ENCODE data around the gene DDX43. TPM values are rescaled to one million over a fixed set of nuclear protein-coding genes. Genes with fewer than 3 reads are reported as not detected.

The DDX43 gene
- total RNA-seq, 1 experiment from 2014 or later, result 0.33 TPM

DNA sequence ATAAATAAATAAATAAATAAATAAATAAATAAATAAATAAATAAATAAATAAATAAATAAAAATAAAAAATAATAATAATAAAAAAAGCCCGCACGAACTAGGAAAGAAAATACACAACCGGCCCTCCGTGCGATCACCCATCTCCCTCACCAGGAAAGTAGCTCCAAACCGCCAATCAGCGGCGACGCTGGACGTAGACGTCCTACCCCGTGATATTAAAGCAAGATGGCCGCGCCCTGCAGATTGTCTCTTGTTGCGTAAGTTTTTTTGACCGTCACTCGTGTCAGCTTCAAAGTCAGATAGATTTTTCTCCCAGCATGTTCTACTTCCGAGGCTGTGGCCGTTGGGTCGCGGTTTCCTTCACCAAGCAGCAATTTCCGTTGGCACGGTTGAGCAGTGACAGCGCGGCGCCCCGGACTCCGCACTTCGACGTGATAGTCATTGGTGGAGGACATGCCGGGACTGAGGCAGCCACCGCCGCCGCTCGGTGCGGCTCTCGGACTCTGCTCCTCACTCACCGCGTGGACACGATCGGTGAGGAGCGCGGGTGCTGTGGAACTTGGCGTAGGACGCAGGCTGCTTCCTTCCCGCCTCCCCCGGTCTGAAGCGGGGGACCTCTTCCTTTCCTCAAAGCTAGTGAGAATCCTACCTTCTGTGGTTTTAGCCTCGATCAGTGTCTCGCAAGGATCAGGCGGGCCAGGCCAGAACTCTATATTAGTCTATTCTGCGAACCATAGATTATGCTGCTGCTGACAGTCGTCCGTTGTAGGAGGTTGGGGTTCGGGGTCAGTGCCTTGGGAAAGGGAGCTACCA, 67.1 kb downstream of the DDX43 start, which contains the start of gene MTO1:
Gene MTO1 (plus strand): TSS at position 201 of the 814 bp plus-strand sequence. CDS start 118 bp downstream, at position 319.
- Histone ChIP-seq H3K23me2 (ENCODE audit: insufficient read length, low read depth, low read length, poor library complexity, severe bottlenecking) (peaks cover 6% of the 10 kb centered on the region), H2AFZ (ENCODE audit: low read length) (no peak within 1 kb of the TSS), H3K4me2 (ENCODE audit: insufficient read depth, insufficient read length, low read length) (peak within 1 kb of the TSS; percentile 76), H2BK120ac (ENCODE audit: low read depth, low read length, poor library complexity, severe bottlenecking) (peak within 1 kb of the TSS; percentile 61), H3K23ac (ENCODE audit: insufficient read length, low read depth, low read length) (no peak within 1 kb of the TSS), H3K4ac (ENCODE audit: low read depth, low read length) (no peak within 1 kb of the TSS), H3K14ac (ENCODE audit: insufficient read depth, low read length) (peak within 1 kb of the TSS; percentile 65), H3K27ac (ENCODE audit: insufficient read length, low read depth, low read length) (no peak within 1 kb of the TSS), H3K18ac (ENCODE audit: insufficient read length, low read depth, low read length) (peak within 1 kb of the TSS; percentile 78), H2BK12ac (ENCODE audit: insufficient read length, low read depth, low read length) (no peak within 1 kb of the TSS), H3K9ac (ENCODE audit: extremely low read depth, insufficient read length, low read length) (peak within 1 kb of the TSS; percentile 92), H4K91ac (ENCODE audit: insufficient read length, low read depth, low read length) (no peak within 1 kb of the TSS), H3K27me3 (ENCODE audit: insufficient read depth, low read length) (no peaks in the 10 kb centered on the region), H2BK5ac (ENCODE audit: insufficient read length, low read length) (no peak within 1 kb of the TSS), H3T11ph (ENCODE audit: low read length) (no peak within 1 kb of the TSS), H2BK15ac (ENCODE audit: low read depth, low read length) (no peak within 1 kb of the TSS), H4K5ac (ENCODE audit: insufficient read length, low read depth, low read length) (peak within 1 kb of the TSS; percentile 8), H2BK20ac (ENCODE audit: low read depth, low read length, poor library complexity, severe bottlenecking) (no peak within 1 kb of the TSS), H3K4me1 (ENCODE audit: insufficient read depth, low read length) (no peaks in the 10 kb centered on the region), H4K8ac (replicated peaks; ENCODE audit: insufficient read length, low read depth, low read length) (peak within 1 kb of the TSS; percentile 15), H2AK5ac (ENCODE audit: insufficient read length, low read length) (no peak within 1 kb of the TSS), H4K20me1 (ENCODE audit: control insufficient read depth, insufficient read depth, insufficient read length) (no peaks in the 10 kb centered on the region), H3K79me1 (ENCODE audit: insufficient read depth, low read depth, low read length, poor library complexity, severe bottlenecking) (no peaks in the 10 kb centered on the region), H3K9me3 (ENCODE audit: control insufficient read depth, low read depth, low read length) (no peaks in the 10 kb centered on the region), H3K56ac (ENCODE audit: insufficient read length, low read depth, low read length) (no peak within 1 kb of the TSS), H3K79me2 (ENCODE audit: insufficient read depth, low read length) (no peaks in the 10 kb centered on the region)
- Mint-ChIP-seq H3K36me3 (ENCODE audit: insufficient read depth in 1 of 3, low read depth in 3 of 3) (peaks cover 4 to 20% (median 19%) of the 10 kb centered on the region in 3 experiments; a peak in 6 of 7 replicates), H3K27me3 (ENCODE audit: low read depth) (peaks cover 1% of the 10 kb centered on the region; the same call in 1 of the 2 replicates), H3K27ac (peak within 1 kb of the TSS; percentile 86 to 100 (median 99)), H3K4me1 (peaks cover 4 to 17% of the 10 kb centered on the region in 2 experiments; a peak in 3 of 4 replicates), H3K9me3 (no peaks in the 10 kb centered on the region), H3K4me3 (peak within 1 kb of the TSS; percentile 98 to 99)
- peak; percentile 80 for DNase-seq
- TF ChIP-seq, protein P1, sequence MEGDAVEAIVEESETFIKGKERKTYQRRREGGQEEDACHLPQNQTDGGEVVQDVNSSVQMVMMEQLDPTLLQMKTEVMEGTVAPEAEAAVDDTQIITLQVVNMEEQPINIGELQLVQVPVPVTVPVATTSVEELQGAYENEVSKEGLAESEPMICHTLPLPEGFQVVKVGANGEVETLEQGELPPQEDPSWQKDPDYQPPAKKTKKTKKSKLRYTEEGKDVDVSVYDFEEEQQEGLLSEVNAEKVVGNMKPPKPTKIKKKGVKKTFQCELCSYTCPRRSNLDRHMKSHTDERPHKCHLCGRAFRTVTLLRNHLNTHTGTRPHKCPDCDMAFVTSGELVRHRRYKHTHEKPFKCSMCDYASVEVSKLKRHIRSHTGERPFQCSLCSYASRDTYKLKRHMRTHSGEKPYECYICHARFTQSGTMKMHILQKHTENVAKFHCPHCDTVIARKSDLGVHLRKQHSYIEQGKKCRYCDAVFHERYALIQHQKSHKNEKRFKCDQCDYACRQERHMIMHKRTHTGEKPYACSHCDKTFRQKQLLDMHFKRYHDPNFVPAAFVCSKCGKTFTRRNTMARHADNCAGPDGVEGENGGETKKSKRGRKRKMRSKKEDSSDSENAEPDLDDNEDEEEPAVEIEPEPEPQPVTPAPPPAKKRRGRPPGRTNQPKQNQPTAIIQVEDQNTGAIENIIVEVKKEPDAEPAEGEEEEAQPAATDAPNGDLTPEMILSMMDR (conservative IDR thresholded peaks at IDR 0.05), result no peak
- no CpG with 5 or more reads among the region's 55 CpGs for WGBS (ENCODE audit: extremely low coverage, insufficient read length, low lambda C conversion rate)

Other genes starting within 250 kb of the DDX43 start
- gene KHDC1L, start 169.3 kb upstream of the DDX43 start, total RNA-seq (2021), result 0.37 TPM in 1 of 2 replicates, not detected in the other
- 7.7 and 7.8 TPM in 2 replicates for gene KHDC1, start 131.6 kb upstream of the DDX43 start, total RNA-seq (2021)
- gene DPPA5, start 40.6 kb upstream of the DDX43 start, total RNA-seq (2021), result 1.2 TPM in 2 replicates
- 0.22 TPM in 1 of 2 replicates, not detected in the other for gene KHDC3L, start 32.2 kb upstream of the DDX43 start, total RNA-seq (2021)
- gene OOEP, start 24.9 kb upstream of the DDX43 start, total RNA-seq (2021), result not detected in 2 replicates
- gene CGAS, start 57.5 kb downstream of the DDX43 start, total RNA-seq (2021), result 1.7 and 1.8 TPM in 2 replicates
- gene MTO1, start 66.9 kb downstream of the DDX43 start, total RNA-seq (2021), result 23.9 and 27.8 TPM in 2 replicates
- 13,057 and 13,182 TPM in 2 replicates for gene EEF1A1, start 126.2 kb downstream of the DDX43 start, total RNA-seq (2021)

All from H9 (cell line).